OCI-M1 (cell line): ENCODE results near the gene DLX3.

Experiments used
- DNase-seq: peaks from one replicate; lab custom pipeline; 2025; lab: John Stamatoyannopoulos, UW

Gene DLX3

GRCh38 chr17:49972486-49973270 lies 22.3 kb downstream of the DLX3 start:
- DNase-seq = no peak

GRCh38 chr17:49971848-49972485 lies 23.1 kb downstream of the DLX3 start:
- DNase-seq = peak; percentile 86

- DNase-seq = no peak
Observed at GRCh38 chr17:49971199-49971847, 23.7 kb downstream of the DLX3 start.

GRCh38 chr17:49970498-49970897 lies 24.5 kb downstream of the DLX3 start:
- no peak for DNase-seq

- DNase-seq = no peak
Observed at GRCh38 chr17:49969795-49970389, 25.1 kb downstream of the DLX3 start.

GRCh38 chr17:49969134-49969759 lies 25.8 kb downstream of the DLX3 start, which contains the start of gene DLX4:
DLX4 (plus strand) TSS chr17:49969190; CDS start chr17:49969469, 279 bp downstream.
- DNase-seq = no peak

GRCh38 chr17:49968405-49969133 lies 26.5 kb downstream of the DLX3 start:
- DNase-seq = no peak

GRCh38 chr17:49967621-49968404 lies 27.2 kb downstream of the DLX3 start:
- DNase-seq = no peak

- no peak for DNase-seq
Observed at GRCh38 chr17:49967205-49967604, 27.8 kb downstream of the DLX3 start.

- no peak for DNase-seq
Observed at GRCh38 chr17:49966767-49967166, 28.3 kb downstream of the DLX3 start.

- DNase-seq = peak; percentile 32
Observed at GRCh38 chr17:49965524-49965909, 29.5 kb downstream of the DLX3 start.

GRCh38 chr17:49964769-49965523 lies 30.1 kb downstream of the DLX3 start:
- no peak for DNase-seq

GRCh38 chr17:49964303-49964768 lies 30.7 kb downstream of the DLX3 start:
- DNase-seq = no peak

GRCh38 chr17:49963626-49964302 lies 31.3 kb downstream of the DLX3 start:
- no peak for DNase-seq

- DNase-seq = no peak
Observed at GRCh38 chr17:49963309-49963625, 31.8 kb downstream of the DLX3 start.

- no peak for DNase-seq
Observed at GRCh38 chr17:49962599-49963308, 32.3 kb downstream of the DLX3 start.

GRCh38 chr17:49959183-49959935 lies 35.7 kb downstream of the DLX3 start:
- DNase-seq = no peak

GRCh38 chr17:49958723-49959122 lies 36.3 kb downstream of the DLX3 start:
- DNase-seq = no peak
